GM18498 (cell line): ENCODE measurements around the gene DACT1.

Source experiments
- ATAC-seq: cut with Tn5 transposase; IDR thresholded peaks from one replicate; pipeline ENCODE4 v1.9.1; 2021; ENCODE audit warnings: mild to moderate bottlenecking, moderate library complexity; ENCODE audit not compliant: unreplicated experiment

Gene DACT1

DNA sequence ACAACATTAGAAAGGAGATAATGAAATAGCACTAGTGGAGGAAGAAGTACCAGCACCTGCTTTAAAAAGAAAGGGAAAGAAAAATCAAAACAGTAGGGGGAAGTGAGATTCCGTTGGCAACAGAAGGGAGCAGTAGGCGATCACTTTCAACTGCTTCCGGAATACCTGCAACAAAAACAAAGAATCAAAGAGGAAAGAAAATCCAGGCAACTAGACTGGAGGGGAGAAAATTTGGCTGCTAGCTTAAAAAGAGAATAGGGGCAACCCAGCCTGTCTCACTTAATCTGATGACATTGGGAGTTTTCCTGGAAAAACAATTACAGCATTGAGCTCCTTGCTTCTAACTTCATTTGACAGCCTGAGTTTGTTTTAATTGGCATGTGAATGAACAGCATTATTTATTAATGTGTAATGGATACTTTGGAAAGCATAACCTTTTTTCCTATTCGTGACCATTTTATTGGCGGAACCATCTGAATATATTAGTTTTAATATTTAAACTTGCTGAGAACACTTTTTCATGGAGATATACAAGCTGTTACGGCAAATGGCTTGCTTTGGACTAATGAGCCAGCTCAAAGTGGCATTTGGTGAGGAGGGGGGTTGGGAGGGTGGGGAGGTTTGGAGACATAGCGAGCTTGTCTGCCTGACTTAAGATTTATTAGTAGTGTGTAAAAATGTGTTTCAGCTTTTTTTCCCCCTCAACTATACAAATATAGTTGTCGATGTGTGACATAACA, 2.5 kb upstream of the DACT1 start:
- peak; percentile 22 for ATAC-seq

DNA sequence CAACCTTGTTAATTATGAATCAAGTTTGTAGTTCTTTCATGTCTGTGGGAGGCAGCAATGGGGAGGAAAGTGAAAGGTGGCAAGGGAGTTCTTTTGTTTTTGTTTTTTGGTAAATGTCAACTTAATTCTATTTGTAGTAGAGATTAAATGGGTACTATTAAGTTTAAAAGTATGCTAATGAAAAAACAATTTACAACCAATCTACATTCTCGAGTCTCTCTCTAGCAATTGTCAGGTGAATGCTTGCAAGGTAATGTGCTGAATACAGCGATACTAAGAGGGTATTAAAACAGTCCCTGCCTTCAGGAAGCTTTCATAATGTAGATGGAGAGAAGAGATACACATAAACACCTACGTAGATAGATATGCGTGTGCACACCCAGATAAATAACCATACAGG, 1.6 kb upstream of the DACT1 start:
- no peak for ATAC-seq

DNA sequence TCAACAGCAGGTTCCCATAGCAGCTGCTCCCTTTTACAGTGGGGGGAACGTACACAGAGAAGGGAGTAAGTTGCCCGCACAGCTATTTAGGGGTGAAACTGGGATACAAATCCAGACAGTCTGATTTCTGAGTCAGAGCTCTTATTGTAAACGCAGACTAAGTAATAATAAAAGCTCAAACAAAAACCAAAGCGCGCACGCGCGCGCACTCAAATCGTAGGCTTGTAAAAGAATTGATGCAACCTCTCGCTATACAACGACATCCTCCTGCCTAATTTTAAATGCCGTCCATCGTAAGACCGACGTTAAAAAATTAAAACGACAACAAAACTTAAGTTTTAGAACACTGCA, 747 bp upstream of the DACT1 start:
- ATAC-seq, result peak; percentile 3

DNA sequence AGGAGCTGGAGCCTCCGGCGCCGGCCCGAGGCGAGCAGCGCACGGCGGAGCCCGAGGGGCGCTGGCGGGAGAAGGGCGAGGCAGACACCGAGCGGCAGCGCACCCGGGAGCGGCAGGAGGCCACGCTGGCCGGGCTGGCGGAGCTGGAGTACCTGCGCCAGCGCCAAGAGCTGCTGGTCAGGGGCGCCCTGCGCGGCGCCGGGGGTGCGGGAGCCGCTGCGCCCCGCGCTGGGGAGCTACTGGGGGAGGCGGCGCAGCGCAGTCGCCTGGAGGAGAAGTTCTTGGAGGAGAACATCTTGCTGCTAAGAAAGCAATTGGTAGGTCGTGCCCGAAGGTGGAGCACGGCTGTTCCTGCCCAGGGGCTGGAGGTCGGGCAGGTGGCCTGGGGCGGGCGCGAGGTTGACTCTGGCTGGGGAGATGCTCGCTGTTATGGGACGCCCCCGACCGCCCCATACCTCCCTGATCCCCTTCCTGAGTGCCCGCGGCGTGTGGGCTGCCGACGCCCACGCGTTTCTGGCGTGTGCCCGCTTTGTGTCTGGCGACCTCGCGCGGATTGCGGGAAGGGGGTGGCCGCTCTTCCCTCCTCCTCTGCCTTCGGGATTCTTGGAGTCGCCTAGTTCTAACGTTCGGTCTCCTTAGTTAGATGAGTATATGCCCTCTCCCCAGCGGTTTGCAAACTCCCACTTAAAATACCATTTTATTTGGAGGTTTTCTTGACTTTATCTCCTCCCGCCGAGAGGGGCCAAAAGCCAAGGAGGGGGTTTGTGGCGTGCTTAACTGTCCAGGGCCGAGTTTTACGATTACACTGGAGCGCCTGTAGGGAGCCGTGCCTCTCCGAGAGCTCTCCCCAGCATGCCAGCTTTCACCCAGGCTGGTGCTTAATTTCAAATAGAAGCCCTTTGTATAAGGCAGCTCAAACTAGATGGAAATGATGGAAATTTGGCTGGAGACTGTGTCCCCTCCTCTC, 752 bp downstream of the DACT1 start:
- peak; percentile 33 for ATAC-seq

DNA sequence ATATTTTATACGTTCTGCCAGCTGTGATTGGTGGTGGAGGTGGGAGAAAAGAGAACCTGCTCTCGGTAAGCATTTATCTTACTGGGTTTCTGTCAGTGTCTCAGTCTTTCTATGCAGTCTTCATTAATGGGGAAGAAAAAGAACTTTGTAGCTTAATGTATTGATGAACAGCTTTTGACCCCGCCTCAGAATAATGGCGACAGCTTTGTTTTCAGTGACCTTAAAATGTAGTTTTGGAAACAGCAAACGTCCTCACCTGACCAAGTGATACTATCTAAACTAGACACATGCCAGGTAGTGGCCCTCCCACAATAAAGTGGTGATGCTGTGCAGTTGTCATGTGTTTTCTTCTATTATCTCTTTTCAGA, 1.4 kb downstream of the DACT1 start:
- ATAC-seq, result no peak

DNA sequence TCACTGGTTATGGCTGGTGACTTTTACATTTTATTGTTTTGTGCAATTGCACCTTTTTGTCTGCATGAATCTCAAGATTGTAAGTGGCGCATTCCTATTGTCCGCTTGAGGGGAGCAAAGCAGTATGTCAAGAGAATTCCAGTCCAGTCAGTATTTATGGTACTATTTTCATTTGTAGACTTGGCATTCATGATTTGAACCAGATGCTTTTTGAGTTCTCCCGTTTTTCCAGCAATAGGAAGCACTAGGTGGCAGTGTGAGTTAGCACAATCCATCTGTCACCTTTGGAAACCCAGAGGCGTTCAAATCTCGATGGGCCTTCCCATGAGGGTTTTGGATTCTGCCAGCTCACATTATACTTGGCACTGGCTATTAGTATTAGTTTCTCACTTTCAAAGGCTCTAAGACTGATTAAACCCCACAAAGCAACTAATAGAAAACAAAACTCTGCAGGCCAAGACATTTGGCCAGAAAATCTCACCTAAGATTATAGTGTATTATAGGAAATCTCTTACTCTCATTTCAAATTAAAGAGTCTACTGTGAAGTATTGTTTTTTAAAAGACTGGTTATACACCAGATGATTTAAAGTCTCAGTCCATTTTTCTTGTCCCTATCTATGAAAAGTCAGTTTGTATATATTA, 2.2 kb downstream of the DACT1 start:
- ATAC-seq, result no peak

DNA sequence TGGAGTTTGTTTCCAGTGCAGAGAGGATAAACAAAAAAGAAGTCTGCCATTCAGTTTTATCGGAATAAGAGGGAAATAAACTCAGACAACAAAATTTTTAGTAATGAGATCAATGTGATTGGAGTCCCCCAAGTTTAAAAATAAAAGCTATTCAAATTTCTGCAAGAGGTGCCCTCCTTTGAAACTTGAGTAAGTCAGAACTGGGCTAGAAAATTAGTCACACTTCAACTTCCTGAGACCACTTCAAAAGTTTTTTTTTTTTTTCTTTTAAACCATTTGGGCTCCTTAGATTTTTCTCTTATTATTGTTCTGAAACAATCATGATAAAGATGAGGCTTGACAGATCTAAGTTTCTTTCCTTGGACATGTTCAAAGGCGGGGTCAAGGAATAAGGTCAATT, 3.2 kb downstream of the DACT1 start:
- no peak for ATAC-seq

DNA sequence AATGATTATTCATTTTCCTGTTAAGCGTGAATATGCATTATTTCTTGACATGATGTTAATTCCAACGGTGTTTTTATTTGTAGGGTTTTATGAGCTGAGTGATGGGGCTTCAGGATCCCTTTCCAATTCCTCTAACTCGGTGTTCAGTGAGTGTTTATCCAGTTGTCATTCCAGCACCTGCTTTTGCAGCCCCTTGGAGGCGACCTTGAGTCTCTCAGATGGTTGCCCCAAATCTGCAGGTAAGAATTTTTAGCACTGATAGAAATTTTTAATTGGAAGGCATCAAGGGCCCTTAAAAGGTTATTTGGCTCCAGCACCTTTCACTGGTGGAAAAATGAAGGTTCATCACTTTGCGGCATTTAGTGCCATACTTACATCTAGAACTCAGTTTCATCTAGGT, 3.7 kb downstream of the DACT1 start:
- no peak for ATAC-seq

DNA sequence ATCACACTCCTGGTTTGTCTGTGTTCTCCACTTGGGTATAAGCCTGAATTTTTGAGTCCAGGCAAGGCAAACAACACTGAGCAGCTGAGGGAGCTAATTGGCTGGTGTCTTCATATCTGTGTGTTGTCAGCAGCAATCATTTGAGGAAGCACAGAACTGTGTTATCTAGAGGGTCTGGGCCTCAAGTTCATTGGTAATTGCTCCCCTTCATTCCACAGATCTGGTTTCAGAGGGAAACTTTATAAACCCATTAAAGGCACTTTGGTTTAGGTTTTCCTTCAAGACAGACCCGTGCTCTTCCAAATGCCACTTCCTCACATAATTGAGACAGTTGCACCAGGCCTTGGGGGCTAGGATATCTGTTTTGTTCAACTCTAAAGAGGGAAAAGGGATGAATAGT, 5.6 kb downstream of the DACT1 start:
- ATAC-seq, result no peak

DNA sequence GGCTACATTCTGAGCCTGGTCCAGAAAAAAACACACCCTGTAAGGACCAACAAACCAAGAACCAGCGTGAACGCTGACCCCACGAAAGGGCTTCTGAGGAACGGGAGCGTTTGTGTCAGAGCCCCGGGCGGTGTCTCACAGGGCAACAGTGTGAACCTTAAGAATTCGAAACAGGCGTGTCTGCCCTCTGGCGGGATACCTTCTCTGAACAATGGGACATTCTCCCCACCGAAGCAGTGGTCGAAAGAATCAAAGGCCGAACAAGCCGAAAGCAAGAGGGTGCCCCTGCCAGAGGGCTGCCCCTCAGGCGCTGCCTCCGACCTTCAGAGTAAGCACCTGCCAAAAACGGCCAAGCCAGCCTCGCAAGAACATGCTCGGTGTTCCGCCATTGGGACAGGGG, 7.9 kb downstream of the DACT1 start:
- ATAC-seq, result no peak

DNA sequence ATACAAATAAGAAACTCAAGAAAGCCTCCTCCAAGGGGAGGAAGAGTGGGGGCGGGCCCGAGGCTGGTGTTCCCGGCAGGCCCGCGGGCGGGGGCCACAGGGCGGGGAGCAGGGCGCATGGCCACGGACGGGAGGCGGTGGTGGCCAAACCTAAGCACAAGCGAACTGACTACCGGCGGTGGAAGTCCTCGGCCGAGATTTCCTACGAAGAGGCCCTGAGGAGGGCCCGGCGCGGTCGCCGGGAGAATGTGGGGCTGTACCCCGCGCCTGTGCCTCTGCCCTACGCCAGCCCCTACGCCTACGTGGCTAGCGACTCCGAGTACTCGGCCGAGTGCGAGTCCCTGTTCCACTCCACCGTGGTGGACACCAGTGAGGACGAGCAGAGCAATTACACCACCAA, 8.7 kb downstream of the DACT1 start:
- ATAC-seq, result no peak

DNA sequence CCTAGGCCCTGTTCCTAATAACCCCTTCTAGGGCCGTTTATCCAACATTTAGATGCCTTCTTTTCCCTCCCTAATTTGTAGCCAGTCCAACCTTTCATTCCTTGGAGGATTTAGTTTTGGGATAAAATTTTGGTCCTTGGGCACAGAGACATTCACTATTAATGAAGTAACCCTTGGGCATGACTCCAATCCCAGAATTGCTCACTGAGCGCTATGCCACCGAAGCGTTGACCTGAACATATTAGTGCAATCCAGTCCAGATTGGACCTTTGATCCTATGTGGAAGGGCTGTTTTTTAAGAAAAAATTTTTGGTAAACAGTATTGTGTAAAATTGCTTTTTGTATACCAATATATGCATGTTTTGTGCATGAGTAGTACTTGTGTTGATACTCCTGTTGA, 10.0 kb downstream of the DACT1 start:
- ATAC-seq, result no peak

DNA sequence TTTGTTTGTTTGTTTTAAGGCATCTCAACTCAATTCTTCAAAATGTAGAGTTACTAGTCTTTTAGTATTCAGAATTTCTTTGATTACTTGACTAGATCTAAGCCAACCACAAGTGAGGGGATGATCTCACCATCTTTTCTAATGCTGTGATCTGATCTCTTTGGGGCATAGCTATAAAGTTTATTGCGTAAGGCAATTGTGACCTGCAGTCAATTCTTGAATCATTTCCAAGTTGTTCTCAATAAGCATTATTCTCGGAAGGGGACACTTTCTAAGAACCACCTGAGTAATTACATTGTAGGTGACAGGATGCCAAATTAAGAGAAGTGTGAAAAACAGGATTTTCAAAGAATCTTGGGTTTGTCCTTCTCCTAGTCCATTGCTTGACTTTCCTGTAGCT, 13.1 kb downstream of the DACT1 start:
- no peak for ATAC-seq

DNA sequence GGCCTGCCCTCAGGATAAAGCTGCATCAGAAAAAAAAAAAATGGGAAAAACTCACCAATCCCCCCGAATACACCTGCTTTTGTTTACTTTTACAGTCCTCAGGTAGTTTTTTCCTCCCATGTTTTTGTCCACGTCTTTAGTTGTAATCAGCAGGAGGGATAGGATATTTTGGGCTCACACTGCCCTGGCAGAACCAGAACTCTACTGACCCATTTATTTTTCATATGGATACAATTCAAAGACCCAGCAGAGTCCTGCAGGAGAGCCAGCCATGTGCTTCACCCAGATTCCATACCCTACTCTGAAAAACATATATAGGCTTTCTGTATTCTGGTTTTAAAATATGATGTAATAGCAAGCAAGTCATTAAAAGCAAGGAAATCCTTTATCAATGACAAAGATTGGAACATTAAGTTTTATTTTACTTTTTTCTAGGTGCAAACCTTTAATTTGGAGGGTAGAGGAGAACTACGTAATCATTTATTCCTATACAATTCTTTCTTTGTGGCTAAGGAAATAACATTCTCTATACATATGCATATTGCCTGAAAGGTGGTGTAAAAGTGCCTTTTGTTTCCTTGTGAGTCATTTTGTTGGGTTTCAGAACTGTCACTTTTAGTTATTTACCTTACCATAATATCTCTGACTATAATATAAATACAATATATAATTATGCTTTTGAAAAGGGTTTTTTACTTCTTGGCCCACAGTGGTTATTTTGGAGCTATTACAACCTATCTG, 19.1 kb downstream of the DACT1 start:
- ATAC-seq, result no peak

DNA sequence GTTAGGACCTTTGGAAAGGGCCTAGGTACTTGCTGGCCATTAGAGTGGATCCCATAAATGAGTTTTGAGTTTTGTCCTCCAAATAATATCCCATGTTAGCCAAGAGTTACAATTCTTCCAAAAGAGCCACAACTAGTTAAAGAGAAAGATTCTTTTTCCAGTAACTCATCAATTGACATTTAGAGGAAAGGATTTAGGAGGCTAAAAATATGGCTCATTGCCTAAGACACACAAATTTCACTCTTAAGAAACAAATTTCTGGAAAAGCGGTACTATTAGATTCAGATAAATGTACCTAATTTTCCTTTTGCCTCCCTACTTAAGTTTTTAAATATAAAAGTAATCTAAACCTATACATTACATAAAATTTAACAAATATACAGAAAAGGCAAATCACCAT, 21.3 kb downstream of the DACT1 start:
- no peak for ATAC-seq

DNA sequence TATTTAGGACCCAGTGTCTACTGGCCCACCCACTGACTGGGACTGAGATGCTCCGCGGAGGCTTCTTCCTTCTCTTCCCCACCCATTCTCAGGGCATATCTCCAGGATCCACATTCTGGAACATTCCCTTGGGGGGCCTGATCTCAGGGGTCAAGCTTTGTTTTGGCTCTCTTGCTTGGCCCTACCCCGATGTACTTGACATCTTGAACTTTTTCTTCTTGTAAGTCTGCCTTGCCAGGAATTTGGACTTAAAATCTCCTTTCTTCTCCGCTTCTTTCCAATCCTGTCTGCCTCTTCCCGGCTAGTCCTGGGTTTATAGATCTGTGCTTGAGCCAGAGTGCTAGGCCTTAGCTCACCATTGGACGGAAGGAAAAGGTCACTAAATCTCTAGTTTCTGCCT, 22.1 kb downstream of the DACT1 start:
- ATAC-seq, result no peak

DNA sequence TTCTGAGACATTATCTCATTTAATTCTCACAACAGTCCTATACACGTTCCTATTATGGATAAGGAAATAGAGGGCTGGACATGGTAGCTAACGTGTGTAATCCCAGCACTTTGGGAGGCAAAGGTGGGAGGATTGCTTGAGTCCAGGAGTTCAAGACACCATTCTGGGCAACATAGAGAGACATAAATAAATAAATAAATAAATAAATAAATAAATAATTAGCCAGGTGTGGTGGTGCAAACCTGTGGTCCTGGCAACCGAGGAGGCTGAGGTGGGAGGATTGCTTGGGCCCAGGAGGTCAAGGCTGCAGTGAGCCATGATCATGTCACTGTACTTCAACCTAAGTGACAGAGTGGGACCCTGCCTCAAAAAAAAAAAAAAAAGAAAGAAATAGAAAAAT, 22.6 kb downstream of the DACT1 start:
- no peak for ATAC-seq

DNA sequence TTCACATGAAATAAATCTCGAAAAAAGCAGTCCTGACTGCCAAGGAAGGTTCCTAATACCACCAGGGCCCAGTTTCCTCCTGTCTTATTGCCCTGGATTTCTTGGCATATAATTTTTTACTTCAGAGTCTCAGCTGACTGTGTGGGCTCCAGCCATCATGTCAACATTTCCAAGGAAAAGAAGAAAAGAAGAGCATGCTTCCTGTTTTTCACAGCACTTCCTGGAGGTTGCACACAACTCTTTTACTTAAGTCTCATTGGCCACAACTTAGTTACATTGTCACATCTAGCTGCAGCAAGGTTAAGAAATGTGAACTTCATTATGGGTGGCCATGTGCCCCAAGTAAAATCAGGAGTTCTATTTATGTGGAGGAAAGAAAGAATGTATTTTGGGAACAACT, 24.3 kb downstream of the DACT1 start:
- ATAC-seq, result no peak

DNA sequence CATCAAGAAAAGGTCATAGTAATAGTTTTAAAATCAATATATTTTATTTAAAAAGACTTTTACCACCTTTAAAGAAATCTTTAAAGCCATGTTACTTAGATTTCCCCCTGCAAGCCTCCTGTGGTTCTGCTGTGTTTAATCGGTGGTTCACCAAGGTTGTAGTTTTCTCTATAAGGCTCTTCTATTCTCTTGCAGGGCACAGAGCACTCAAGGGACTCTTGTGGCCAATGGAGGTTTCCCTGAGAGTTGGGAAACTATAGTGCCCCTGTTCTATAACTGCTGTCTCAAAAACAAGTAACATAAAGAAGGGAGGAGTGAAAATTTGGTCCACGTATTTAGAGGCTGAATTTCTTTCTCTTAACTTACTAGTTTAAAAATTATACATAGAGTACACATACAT, 25.0 kb downstream of the DACT1 start:
- ATAC-seq, result no peak

DNA sequence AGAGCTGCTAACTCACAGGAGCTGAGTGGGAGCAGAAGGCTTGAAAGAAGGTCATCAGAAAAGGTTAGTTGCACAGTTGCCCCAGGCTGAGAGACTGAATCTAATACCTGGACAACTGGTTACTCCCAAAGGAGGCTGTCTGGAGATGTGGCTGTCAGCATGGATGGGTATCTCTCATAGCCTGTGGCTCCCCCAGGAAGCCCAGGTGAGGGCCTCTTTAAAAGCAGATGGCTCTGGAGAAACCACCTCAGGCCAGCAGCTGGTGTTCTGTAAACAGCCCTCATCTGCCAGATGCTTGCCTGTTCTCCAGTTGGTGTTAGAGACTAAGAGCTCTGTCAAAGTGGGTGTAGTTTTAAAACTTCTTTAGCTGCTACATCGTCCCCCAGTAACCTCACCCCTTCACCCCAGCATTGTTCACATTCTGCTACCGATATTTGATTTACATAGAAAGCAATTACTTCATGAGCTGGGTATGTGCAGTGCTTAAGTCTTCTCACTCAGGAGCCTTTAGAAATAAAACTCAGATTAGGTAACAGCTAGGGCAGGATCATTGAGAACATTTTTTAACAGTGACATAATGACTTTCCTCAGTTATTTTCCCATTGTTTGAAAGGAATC, 25.8 kb downstream of the DACT1 start:
- ATAC-seq, result no peak
